A172 (cell line): Measurements from ENCODE around the gene SASH1. TPM values are rescaled to one million over a fixed set of nuclear protein-coding genes. Genes with fewer than 3 reads are reported as not detected.
"Not testable (repeated sequence)": the region's sequence is repeated elsewhere in the genome, so short reads cannot be mapped to it uniquely, and the experiment has no call there.

Experiments
- DNase-seq: peaks from one replicate; pipeline ENCODE4 v3.0.0-alpha.2; 2015; ENCODE audit warnings: low spot score
- total RNA-seq: library from RNA; depleted of rRNA; stranded (reverse); fragments of >200 nt; shearing (Covaris generic); gene quantifications from 2 replicates; pipeline ENCODE4 v1.2.3, GENCODE V29; 2014

The SASH1 gene
- total RNA-seq, 1 experiment from 2014 or later = 7.1 TPM

- no peak for DNase-seq
These were observed 237.8 kb downstream of the SASH1 start for GRCh38 chr6:148580442-148580841.

GRCh38 chr6:148583631-148584030, 241.0 kb downstream of the SASH1 start:
- no peak for DNase-seq

DNA sequence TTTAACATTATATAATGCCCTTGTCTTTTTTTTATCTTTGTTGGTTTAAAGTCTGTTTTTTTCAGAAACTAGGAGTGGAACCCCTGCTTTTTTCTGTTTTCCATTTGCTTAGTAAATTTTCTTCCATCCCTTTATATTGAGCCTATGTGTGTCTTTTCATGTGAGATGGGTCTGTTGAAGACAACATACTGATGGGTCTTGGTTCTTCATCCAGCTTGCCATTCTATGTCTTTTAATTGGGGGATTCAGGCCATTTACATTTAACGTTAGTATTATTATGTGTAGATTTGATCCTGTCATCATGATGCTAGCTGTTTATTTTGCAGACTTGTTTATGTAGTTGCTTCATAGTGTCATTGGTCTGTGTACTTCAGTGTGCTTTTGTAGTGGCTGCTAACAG, 243.0 kb downstream of the SASH1 start:
- DNase-seq = not testable (repeated sequence)

GRCh38 chr6:148590883-148591282, 248.2 kb downstream of the SASH1 start:
- no peak for DNase-seq

DNA sequence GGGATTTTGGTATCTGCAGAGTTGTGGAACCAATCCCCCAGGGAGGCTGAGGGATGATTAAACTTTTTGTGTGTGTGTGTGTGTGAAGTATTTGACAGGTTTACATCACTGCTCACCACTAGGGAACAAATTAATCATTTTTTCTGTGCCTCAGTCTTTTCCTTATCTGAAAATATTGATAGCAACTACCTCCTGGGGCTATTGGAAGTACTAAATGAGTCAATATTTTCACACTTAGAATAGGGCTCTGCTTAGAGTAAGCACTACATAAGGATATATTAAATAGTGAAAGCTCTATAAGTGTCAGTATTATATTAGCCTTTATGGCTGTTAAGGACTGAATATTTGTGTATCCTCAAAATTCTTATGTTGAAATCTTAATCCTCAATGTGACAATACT, 249.0 kb downstream of the SASH1 start:
- DNase-seq = no peak

- no peak for DNase-seq
These were observed 250.6 kb downstream of the SASH1 start for GRCh38 chr6:148593130-148593812.

DNA sequence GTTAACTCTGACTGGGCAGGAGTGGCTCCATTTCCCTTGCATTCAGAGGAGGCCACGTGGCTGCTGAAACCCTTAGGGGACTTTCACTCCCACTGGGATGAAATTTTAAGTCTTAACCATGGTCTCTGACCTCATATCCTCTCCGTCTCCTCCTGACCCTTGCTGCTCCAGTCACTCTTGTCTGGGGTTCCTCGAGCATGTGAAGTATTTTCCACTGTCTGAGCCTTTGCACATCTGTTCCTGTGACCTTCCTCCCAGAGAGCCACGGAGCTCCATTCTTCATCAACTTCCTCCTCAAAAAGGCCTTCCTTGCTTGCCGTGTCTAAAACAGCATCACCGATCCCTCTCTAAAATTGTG, 251.2 kb downstream of the SASH1 start:
- no peak for DNase-seq

DNA sequence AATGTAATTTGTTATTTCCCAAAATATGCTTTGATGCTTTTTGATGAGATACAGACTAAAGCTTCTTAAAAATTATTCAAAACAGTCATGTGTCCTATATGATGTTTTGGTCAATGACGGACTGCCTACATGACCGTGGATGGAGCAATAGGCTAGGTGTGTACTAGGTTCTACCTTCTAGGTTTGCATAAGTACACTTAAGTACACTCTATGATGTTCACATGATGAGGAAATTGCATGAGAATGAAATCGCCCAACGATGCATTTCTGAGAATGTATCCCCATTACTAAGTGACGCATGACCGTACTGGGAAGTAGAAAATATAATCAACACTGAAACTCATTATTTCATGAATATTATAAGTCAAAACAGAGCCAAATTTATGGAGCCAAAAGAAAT, 252.9 kb downstream of the SASH1 start:
- DNase-seq = no peak

DNA sequence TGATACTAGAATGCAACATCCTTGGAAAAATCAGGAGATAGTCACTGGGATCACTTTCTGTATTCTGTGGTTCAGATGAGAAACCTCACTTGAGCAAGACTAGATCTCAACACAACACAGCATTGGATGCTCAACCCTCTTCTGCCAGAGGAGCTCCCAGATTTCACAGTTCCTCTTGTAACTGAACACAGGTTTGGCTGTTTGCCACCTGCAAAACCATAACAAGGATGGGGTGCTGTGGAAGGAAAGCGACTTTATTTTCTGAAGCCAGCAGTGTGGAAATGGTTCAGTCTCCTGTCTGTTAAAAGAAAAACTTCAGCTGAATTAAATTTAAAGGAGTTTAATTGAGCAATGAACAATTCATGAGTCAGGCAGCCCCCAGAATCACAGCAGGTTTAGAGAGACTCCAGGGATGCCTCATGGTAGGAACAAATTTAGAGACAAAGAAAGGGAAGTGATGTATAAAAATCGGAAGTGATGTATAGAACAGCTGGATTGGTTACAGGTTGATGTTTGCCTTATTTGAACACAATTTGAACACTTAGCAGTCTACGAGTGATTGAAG, 254.3 kb downstream of the SASH1 start:
- no peak for DNase-seq

GRCh38 chr6:148598724-148599123, 256.1 kb downstream of the SASH1 start:
- no peak for DNase-seq

DNA sequence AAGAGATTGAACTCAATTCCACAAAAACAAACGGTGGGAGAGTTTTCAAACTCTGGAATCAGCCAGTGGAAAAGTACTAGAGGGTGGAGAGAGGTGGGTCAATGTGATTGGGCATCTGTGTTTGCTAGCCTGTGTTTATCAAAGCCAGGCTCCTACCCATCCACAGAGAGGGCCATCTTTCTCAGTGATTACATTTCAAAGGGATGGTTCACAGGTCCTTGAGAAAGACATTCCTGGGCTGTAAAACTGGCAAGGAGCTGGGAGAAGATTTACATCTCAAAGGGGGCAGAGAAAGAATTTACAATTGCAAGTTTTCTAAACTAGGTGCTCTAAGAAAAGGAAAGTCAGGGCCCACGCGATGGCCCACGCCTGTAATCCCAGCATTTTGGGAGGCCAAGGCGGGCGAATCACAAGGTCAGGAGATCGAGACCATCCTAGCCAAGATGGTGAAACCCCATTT, 257.4 kb downstream of the SASH1 start:
- DNase-seq = no peak
